ENCODE data around the gene RAB12. TPM values are rescaled to one million over a fixed set of nuclear protein-coding genes. Genes with fewer than 3 reads are reported as not detected.

The RAB12 gene
- polyA plus RNA-seq, 1 donor from 2014 or later, result 102 TPM

DNA sequence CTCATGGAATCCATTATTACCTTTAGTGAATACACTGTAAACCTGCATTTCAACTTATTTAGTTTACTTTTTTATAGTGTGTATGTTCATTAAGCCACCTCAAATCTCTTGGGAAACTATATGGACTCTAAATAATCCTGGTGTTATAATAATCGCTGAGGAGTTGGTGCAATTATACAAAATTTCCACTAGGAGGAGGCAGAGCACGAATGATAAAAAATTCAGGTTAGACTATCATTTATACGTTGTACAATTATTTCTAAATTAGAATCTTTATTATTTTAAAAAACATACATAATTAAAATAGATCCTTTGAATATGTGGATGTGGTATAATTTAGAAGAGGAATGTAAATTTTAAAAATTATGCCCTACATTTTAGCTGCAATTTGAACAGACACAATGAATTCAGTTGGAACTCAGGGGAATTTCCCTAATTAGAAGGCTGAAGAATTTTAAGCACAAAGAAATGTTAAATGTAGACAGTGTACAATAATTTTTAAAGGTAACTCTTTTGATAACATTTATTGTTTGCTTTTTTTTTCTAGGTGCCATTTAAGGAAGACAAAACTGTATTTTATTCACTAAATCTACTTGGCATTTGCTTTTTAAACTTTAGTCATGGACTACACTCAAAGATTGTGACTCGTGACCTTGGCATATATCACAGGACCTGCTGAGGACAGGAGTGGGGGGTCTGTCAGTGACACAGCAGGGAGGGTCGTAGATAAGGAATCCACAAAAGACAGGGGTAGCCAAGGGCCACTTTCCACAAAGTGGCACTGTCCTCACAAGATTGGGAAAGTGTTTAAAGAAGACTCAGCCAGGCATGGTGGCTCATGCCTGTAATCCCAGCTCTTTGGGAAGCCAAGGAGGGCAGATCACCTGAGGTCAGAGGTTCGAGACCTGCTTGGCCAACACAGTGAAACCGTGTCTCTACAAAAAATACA, 45.5 kb downstream of the RAB12 start:
- TF ChIP-seq RAD21 (conservative IDR thresholded peaks at IDR 0.05), result peak; percentile 86
- no peak for TF ChIP-seq EZH2 (IDR thresholded peaks at IDR 0.05; ENCODE audit: borderline replicate concordance, insufficient read depth, low read length, poor library complexity, severe bottlenecking)
- no peak for TF ChIP-seq MXI1 (conservative IDR thresholded peaks at IDR 0.05; ENCODE audit: poor library complexity, severe bottlenecking)
- TF ChIP-seq, protein P1, sequence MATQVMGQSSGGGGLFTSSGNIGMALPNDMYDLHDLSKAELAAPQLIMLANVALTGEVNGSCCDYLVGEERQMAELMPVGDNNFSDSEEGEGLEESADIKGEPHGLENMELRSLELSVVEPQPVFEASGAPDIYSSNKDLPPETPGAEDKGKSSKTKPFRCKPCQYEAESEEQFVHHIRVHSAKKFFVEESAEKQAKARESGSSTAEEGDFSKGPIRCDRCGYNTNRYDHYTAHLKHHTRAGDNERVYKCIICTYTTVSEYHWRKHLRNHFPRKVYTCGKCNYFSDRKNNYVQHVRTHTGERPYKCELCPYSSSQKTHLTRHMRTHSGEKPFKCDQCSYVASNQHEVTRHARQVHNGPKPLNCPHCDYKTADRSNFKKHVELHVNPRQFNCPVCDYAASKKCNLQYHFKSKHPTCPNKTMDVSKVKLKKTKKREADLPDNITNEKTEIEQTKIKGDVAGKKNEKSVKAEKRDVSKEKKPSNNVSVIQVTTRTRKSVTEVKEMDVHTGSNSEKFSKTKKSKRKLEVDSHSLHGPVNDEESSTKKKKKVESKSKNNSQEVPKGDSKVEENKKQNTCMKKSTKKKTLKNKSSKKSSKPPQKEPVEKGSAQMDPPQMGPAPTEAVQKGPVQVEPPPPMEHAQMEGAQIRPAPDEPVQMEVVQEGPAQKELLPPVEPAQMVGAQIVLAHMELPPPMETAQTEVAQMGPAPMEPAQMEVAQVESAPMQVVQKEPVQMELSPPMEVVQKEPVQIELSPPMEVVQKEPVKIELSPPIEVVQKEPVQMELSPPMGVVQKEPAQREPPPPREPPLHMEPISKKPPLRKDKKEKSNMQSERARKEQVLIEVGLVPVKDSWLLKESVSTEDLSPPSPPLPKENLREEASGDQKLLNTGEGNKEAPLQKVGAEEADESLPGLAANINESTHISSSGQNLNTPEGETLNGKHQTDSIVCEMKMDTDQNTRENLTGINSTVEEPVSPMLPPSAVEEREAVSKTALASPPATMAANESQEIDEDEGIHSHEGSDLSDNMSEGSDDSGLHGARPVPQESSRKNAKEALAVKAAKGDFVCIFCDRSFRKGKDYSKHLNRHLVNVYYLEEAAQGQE (IDR thresholded peaks at IDR 0.05; ENCODE audit: borderline replicate concordance), result no peak
- peak; percentile 87 for TF ChIP-seq SMC3 (conservative IDR thresholded peaks at IDR 0.05; ENCODE audit: poor library complexity)
- TF ChIP-seq, protein P2, sequence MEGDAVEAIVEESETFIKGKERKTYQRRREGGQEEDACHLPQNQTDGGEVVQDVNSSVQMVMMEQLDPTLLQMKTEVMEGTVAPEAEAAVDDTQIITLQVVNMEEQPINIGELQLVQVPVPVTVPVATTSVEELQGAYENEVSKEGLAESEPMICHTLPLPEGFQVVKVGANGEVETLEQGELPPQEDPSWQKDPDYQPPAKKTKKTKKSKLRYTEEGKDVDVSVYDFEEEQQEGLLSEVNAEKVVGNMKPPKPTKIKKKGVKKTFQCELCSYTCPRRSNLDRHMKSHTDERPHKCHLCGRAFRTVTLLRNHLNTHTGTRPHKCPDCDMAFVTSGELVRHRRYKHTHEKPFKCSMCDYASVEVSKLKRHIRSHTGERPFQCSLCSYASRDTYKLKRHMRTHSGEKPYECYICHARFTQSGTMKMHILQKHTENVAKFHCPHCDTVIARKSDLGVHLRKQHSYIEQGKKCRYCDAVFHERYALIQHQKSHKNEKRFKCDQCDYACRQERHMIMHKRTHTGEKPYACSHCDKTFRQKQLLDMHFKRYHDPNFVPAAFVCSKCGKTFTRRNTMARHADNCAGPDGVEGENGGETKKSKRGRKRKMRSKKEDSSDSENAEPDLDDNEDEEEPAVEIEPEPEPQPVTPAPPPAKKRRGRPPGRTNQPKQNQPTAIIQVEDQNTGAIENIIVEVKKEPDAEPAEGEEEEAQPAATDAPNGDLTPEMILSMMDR (IDR thresholded peaks at IDR 0.05; ENCODE audit: poor library complexity, severe bottlenecking), result peak; percentile 80
- TF ChIP-seq POLR2AphosphoS5 (IDR thresholded peaks at IDR 0.05), result no peak
- Histone ChIP-seq H2AFZ (ENCODE audit: low read depth, low read length) (no peak overlapping the region), H3K4me3 (ENCODE audit: low read length) (no peak overlapping the region), H3K79me2 (replicated peaks; ENCODE audit: insufficient read depth, low read length) (no peaks in the 10 kb centered on the region), H3K36me3 (ENCODE audit: insufficient read depth, low read length) (no peaks in the 10 kb centered on the region), H3K27ac (ENCODE audit: low read length) (no peak overlapping the region), H3K9ac (ENCODE audit: low read length) (no peak overlapping the region), H4K20me1 (ENCODE audit: insufficient read depth) (no peaks in the 10 kb centered on the region), H3K9me2 (ENCODE audit: insufficient read depth, low read length) (no peaks in the 10 kb centered on the region), H3K27me3 (ENCODE audit: insufficient read depth, low read depth, low read length) (no peaks in the 10 kb centered on the region), H3K4me2 (ENCODE audit: low read length) (no peak overlapping the region), H3F3A (ENCODE audit: insufficient read depth, low read length, poor library complexity, severe bottlenecking) (no peaks in the 10 kb centered on the region), H3K9me3 (ENCODE audit: low read length) (no peaks in the 10 kb centered on the region)

DNA sequence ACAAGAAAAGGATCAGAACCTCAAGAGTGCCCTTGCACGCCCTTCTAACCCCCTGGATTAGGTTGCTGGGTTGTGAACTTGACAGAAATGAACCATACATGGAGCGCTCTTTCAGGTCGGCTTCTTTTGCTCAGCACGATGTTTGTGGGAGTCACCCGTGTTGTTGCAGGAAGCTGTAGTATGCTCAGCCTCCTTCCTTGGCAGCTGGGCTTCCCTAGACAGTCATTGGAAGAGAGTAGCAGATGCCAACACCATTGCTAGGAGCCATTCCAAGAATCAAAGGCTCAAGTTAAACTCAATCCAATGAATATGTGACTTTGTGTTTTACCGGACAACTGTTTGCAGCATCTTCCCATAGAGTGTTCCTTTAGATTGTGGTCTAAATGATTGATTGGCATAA, 47.0 kb downstream of the RAB12 start:
- H3K79me2 ChIP-seq (replicated peaks; ENCODE audit: insufficient read depth, low read length), result no peaks in the 10 kb centered on the region
- no peaks in the 10 kb centered on the region for H4K20me1 ChIP-seq (ENCODE audit: insufficient read depth)
- H3K4me2 ChIP-seq (ENCODE audit: low read length), result no peak overlapping the region
- H3K9me3 ChIP-seq (ENCODE audit: low read length), result no peaks in the 10 kb centered on the region
- H3F3A ChIP-seq (ENCODE audit: insufficient read depth, low read length, poor library complexity, severe bottlenecking), result no peaks in the 10 kb centered on the region
- no peak overlapping the region for H2AFZ ChIP-seq (ENCODE audit: low read depth, low read length)
- no peak overlapping the region for H3K27ac ChIP-seq (ENCODE audit: low read length)
- no peaks in the 10 kb centered on the region for H3K36me3 ChIP-seq (ENCODE audit: insufficient read depth, low read length)
- TF ChIP-seq EP300 (conservative IDR thresholded peaks at IDR 0.05; ENCODE audit: poor library complexity, severe bottlenecking), result no peak
- TF ChIP-seq, protein P2 (IDR thresholded peaks at IDR 0.05; ENCODE audit: poor library complexity, severe bottlenecking), result no peak
- no peak for TF ChIP-seq EZH2 (IDR thresholded peaks at IDR 0.05; ENCODE audit: borderline replicate concordance, insufficient read depth, low read length, poor library complexity, severe bottlenecking)
- TF ChIP-seq, protein P1 (IDR thresholded peaks at IDR 0.05; ENCODE audit: borderline replicate concordance), result no peak
- no peak for TF ChIP-seq SMC3 (conservative IDR thresholded peaks at IDR 0.05; ENCODE audit: poor library complexity)
- no peak for TF ChIP-seq TAF1 (IDR thresholded peaks at IDR 0.05; ENCODE audit: low read depth)
- no peak for TF ChIP-seq MXI1 (conservative IDR thresholded peaks at IDR 0.05; ENCODE audit: poor library complexity, severe bottlenecking)
- no peak for TF ChIP-seq POLR2AphosphoS5 (IDR thresholded peaks at IDR 0.05)
- no peak for TF ChIP-seq RAD21 (conservative IDR thresholded peaks at IDR 0.05)
- no peak overlapping the region for H3K9ac ChIP-seq (ENCODE audit: low read length)
- H3K27me3 ChIP-seq (ENCODE audit: insufficient read depth, low read depth, low read length), result no peaks in the 10 kb centered on the region
- H3K4me3 ChIP-seq (ENCODE audit: low read length), result no peak overlapping the region
- H3K9me2 ChIP-seq (ENCODE audit: insufficient read depth, low read length), result no peaks in the 10 kb centered on the region
